HG03469 (cell line): Measurements from ENCODE around the gene TNFSF12.
"Not testable (repeated sequence)": the region's sequence is repeated elsewhere in the genome, so short reads cannot be mapped to it uniquely, and the experiment has no call there.

Experiments
- ATAC-seq: cut with Tn5 transposase; IDR thresholded peaks from one replicate; pipeline ENCODE4 v1.9.1; 2021; ENCODE audit warnings: mild to moderate bottlenecking, moderate library complexity, moderate number of reproducible peaks; ENCODE audit not compliant: unreplicated experiment

The TNFSF12 gene

GRCh38 chr17:7583253-7584109 is 34.6 kb downstream of the TNFSF12 start, which contains the start of gene MPDU1:
Gene MPDU1, plus strand, starts transcription at chr17:7583852. Its CDS starts 11 bp downstream, at chr17:7583863.
- ATAC-seq = no peak

DNA sequence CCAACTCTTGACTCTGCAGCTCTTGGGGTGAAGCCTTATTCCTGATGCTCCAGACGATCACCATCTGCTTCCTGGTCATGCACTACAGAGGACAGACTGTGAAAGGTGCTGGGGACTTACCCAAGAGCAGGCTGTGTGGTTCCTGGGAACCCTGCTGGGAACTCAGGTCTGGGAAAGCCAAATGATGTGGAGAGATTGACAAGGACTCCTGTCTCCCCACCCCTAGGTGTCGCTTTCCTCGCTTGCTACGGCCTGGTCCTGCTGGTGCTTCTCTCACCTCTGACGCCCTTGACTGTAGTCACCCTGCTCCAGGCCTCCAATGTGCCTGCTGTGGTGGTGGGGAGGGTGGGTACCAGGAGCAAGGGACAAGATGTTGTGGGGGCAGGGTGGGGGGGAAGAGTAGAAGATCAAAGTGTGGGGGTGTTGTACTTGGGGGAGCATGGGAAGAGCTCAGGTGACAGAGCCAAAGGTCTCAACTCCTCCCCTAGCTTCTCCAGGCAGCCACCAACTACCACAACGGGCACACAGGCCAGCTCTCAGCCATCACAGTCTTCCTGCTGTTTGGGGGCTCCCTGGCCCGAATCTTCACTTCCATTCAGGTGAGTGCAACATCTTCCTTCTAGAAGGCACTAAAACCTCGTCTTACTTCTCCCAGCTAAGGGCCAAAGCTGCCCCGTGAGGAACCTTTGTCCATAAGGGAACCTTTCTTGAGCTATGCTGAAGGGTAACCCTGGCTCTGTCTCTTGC is 38.0 kb downstream of the TNFSF12 start:
- ATAC-seq = no peak

GRCh38 chr17:7587420-7588151 is 38.7 kb downstream of the TNFSF12 start:
- ATAC-seq = no peak

- no peak for ATAC-seq
Measured at GRCh38 chr17:7588553-7589203, 39.8 kb downstream of the TNFSF12 start.

DNA sequence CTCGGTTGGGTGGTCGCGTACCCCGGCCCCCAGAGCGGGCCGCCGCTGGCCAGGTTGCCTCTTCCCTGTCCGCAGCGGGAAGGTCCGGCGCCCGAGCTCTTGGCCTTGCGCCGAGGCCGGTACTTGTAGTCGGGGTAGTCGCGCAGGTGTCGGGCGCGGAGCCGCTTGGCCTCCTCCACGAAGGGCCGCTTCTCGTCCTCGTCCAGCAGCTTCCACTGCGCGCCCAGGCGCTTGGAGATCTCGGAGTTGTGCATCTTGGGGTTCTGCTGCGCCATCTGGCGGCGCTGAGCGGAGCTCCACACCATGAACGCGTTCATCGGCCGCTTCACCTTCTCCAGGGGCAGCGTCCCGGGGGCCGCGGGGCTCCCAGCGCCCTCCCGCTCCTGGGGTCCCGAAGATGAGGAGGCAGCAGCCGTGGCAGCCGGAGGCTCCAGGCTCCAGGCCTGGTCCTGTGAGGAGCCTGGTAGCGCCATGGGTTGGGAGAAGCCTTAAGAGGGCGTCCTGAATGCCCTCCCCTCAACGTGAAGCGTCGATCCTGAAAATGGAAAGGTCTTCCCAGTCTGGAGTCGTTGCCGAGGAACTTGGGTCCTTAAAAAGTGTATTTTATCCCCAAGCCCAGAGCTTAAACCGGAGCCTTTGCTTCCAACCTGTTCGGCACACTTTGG is 40.5 kb downstream of the TNFSF12 start:
- ATAC-seq = no peak

DNA sequence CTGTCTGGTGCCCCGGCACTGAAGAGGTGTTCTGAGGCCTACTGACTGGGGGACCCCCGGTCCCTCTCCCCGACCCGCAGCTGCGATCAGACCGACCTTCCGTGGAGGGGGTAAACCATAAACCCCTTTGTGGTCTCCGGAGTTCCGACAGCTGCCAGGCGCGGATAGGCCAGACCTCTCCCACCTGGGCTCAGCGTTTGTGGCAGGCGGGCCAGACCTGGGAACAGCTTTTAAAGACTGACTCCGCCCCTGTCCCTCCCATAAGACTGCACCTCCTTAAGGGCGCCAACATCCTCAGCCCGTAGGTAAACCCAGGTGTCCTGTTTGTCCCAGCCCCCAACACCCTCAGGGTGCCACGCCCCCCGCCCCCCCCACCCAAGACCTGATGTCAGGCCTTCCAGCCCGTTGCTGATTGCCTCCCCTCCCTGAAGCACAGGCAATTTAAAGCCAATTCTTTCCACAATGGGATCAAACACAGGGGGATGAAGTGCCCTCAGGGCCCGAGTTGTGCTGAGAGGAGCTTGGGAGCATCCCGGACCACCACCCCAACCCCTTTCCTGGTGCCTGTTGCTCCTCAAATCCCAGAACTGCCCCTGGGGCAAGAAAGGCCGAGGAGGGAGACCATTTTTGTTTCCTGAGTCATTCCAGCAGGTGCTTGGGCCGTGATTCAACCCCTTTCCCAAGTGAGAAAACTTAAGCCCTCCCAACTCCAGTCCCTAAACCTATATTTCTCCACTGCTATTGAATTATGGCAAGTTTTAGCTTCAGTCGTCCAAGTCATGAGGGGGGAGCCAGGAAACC is 41.2 kb downstream of the TNFSF12 start, which contains the start of gene SOX15:
TSS of gene SOX15 (minus strand) at position 204 of the 801 bp plus-strand sequence. CDS start 418 bp downstream, outside the sequence.
- ATAC-seq = no peak

GRCh38 chr17:7590743-7591142 is 41.9 kb downstream of the TNFSF12 start:
- no peak for ATAC-seq

DNA sequence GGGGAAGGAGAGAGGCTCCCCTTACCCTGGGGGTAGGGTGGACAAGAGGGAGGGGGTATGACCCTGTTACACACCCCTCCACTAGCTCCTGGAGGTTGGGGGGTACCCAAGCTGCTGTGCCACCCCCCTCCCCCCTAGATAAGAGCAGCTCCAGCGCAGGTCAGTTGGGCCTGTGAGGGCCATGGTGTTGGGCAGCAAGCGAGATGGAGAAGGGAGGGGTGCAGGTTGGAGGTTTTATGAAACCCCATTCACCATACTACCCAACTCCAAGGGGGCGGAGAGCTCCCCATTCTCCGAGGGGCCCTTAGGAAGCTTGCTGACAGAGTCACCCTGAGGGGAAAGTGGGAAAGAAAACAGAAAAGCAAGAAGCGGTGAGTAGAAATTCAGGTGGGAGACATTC is 42.7 kb downstream of the TNFSF12 start:
- ATAC-seq = no peak

- no peak for ATAC-seq
Measured at GRCh38 chr17:7592422-7593021, 43.7 kb downstream of the TNFSF12 start.

- no peak for ATAC-seq
Measured at GRCh38 chr17:7593296-7593695, 44.4 kb downstream of the TNFSF12 start.

- not testable (repeated sequence) for ATAC-seq
Measured at GRCh38 chr17:7597561-7597960, 48.7 kb downstream of the TNFSF12 start.

GRCh38 chr17:7606280-7606679 is 57.4 kb downstream of the TNFSF12 start:
- ATAC-seq = no peak
